WTC11 (cell line): Measurements from ENCODE around the gene PPFIBP2.

ENCODE experiments used
- CTCF ChIP-seq: fragments of 200-600 bp; IDR thresholded peaks from 2 replicates; pipeline ENCODE4 v1.8.0; 2022; ENCODE audit warnings: antibody characterized with exemption
- FOXP4 ChIP-seq: sonication (generic); formaldehyde crosslinking; IDR thresholded peaks from 2 replicates; pipeline ENCODE4 v1.8.0; 2022; ENCODE audit warnings: mild to moderate bottlenecking, missing genetic modification reagents
- HMGXB4 ChIP-seq: sonication (generic); formaldehyde crosslinking; IDR thresholded peaks from 2 replicates; pipeline ENCODE4 v1.8.1; 2023; ENCODE audit warnings: mild to moderate bottlenecking, moderate library complexity, missing genetic modification reagents
- TEAD1 ChIP-seq: sonication (generic); formaldehyde crosslinking; IDR thresholded peaks from 2 replicates; pipeline ENCODE4 v1.8.0; 2022; ENCODE audit warnings: mild to moderate bottlenecking, missing genetic modification reagents

GRCh38 chr11:7611411-7611810 lies 97.6 kb downstream of the PPFIBP2 start:
- no peak for TF ChIP-seq CTCF
- no peak for TF ChIP-seq TEAD1 (CRISPR knock-in tag)
- TF ChIP-seq HMGXB4 (CRISPR knock-in tag): no peak
- TF ChIP-seq FOXP4: no peak
